MM.1S (cell line): ENCODE data around the gene VAMP2.

ENCODE experiments used
- DNase-seq: peaks from one replicate; pipeline ENCODE4 v3.0.0-alpha.2; 2015
- H2AFZ ChIP-seq: fragments of 300-600 bp; sonication (generic); 2 replicates; pipeline ENCODE4 v1.6.0; 2016; ENCODE audit warnings: antibody characterized with exemption, low read length
- H3F3A ChIP-seq: fragments of 300-600 bp; sonication (generic); 2 replicates; pipeline ENCODE4 v1.6.1; 2016; ENCODE audit warnings: mild to moderate bottlenecking, antibody characterized with exemption, low read length, moderate library complexity, mixed read lengths; ENCODE audit not compliant: insufficient read depth
- H3K27ac ChIP-seq: fragments of 300-600 bp; sonication (generic); 2 replicates; pipeline ENCODE4 v1.5.1; 2016; ENCODE audit warnings: mild to moderate bottlenecking, low read length
- H3K27me3 ChIP-seq: fragments of 300-600 bp; sonication (generic); replicated peaks from 2 replicates; pipeline ENCODE4 v1.6.0; 2016; ENCODE audit warnings: low read length; ENCODE audit not compliant: insufficient read depth
- H3K36me3 ChIP-seq: fragments of 300-600 bp; sonication (generic); replicated peaks from 2 replicates; pipeline ENCODE4 v1.6.1; 2016; ENCODE audit warnings: mild to moderate bottlenecking, low read length, mixed read lengths; ENCODE audit not compliant: insufficient read depth
- H3K4me1 ChIP-seq: fragments of 300-600 bp; sonication (generic); 2 replicates; pipeline ENCODE4 v1.6.1; 2016; ENCODE audit warnings: low read length, mixed read lengths
- H3K4me2 ChIP-seq: fragments of 300-600 bp; sonication (generic); 2 replicates; pipeline ENCODE4 v1.6.0; 2016; ENCODE audit warnings: low read depth, low read length
- H3K4me3 ChIP-seq: fragments of 300-600 bp; sonication (generic); 2 replicates; pipeline ENCODE4 v1.5.1; 2016; ENCODE audit warnings: low read length, mixed read lengths
- H3K79me2 ChIP-seq: fragments of 300-600 bp; sonication (generic); 2 replicates; pipeline ENCODE4 v1.6.1; 2016; ENCODE audit warnings: mixed run types, low read length, mixed read lengths
- H3K9ac ChIP-seq: fragments of 300-600 bp; sonication (generic); 2 replicates; pipeline ENCODE4 v1.6.1; 2016; ENCODE audit warnings: low read length, mixed read lengths
- H3K9me2 ChIP-seq: fragments of 300-600 bp; sonication (generic); replicated peaks from 2 replicates; pipeline ENCODE4 v1.6.1; 2016; ENCODE audit warnings: mild to moderate bottlenecking, low read length, mixed read lengths; ENCODE audit not compliant: insufficient read depth
- H3K9me3 ChIP-seq: fragments of 300-600 bp; sonication (generic); replicated peaks from 2 replicates; pipeline ENCODE4 v1.6.1; 2016; ENCODE audit warnings: mild to moderate bottlenecking, low read length, mixed read lengths; ENCODE audit not compliant: insufficient read depth
- H4K20me1 ChIP-seq: fragments of 300-600 bp; sonication (generic); 2 replicates; pipeline ENCODE4 v1.6.1; 2016; ENCODE audit warnings: mild to moderate bottlenecking, low read length, moderate library complexity, mixed read lengths; ENCODE audit not compliant: insufficient read depth
- EZH2 ChIP-seq: fragments of 300-600 bp; sonication (generic); optimal IDR thresholded peaks from 2 replicates; pipeline ENCODE3; 2017; ENCODE audit warnings: low read depth, mild to moderate bottlenecking, antibody characterized with exemption, low read length, mixed read lengths
- EZH2phosphoT487 ChIP-seq: fragments of 300-600 bp; sonication (generic); IDR thresholded peaks from 2 replicates; pipeline ENCODE4 v1.6.1; 2018; ENCODE audit warnings: antibody characterized with exemption, low read length
- TF ChIP-seq, protein P1 (sequence below): fragments of 300-600 bp; sonication (generic); IDR thresholded peaks from 2 replicates; pipeline ENCODE4 v1.5.1; 2016; ENCODE audit warnings: antibody characterized with exemption, low read length, mixed read lengths

The VAMP2 gene

DNA sequence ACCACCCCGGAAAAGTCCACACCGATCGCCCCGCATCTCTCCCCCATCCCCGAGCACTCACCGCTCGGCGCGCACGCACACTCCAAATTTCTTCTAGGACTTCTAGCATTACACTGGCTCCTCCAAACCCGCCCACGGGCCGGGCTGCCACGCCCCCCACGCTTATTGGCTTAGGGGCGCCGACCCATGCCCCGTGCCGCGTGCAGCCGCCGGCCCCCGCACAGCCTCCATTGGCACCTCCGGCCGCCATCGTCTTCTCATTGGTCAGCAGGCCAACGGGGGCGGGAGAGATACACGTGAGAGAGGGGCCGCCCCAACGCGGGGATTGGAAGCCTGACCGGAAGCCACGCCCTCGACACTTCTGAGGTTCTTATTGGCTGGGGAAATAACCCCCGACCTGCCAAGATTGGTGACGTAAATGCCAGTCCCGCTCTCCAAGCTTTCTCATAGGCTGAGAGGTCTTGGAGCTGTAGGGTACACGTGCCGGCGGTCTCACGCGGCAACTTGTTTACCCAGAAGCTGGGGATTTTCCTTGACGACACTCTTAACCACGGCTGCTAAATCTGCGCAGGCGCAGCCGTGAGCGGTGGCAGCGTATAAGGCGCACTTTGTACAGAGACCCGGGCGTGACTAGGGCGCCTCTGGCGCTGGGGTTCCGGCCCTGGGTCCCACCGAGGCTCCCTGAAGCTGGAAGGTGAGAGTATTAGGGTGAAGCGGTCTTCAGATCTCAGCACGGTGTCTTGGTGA, 6.3 kb downstream of the VAMP2 start:
- H3K9ac ChIP-seq = peak overlapping the region; percentile 91
- H3K9me2 ChIP-seq = no peaks in the 10 kb centered on the region
- no peaks in the 10 kb centered on the region for H3K27me3 ChIP-seq
- no peaks in the 10 kb centered on the region for H4K20me1 ChIP-seq
- peak overlapping the region; percentile 67 for H2AFZ ChIP-seq
- peak; percentile 100 for DNase-seq
- TF ChIP-seq, protein P1, sequence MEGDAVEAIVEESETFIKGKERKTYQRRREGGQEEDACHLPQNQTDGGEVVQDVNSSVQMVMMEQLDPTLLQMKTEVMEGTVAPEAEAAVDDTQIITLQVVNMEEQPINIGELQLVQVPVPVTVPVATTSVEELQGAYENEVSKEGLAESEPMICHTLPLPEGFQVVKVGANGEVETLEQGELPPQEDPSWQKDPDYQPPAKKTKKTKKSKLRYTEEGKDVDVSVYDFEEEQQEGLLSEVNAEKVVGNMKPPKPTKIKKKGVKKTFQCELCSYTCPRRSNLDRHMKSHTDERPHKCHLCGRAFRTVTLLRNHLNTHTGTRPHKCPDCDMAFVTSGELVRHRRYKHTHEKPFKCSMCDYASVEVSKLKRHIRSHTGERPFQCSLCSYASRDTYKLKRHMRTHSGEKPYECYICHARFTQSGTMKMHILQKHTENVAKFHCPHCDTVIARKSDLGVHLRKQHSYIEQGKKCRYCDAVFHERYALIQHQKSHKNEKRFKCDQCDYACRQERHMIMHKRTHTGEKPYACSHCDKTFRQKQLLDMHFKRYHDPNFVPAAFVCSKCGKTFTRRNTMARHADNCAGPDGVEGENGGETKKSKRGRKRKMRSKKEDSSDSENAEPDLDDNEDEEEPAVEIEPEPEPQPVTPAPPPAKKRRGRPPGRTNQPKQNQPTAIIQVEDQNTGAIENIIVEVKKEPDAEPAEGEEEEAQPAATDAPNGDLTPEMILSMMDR = no peak
- TF ChIP-seq EZH2 (no peak), EZH2phosphoT487 (no peak)
- H3K27ac ChIP-seq = peak overlapping the region; percentile 86
- peaks cover 16% of the 10 kb centered on the region for H3K4me1 ChIP-seq
- peak overlapping the region; percentile 100 for H3K4me2 ChIP-seq
- peak overlapping the region; percentile 75 for H3K4me3 ChIP-seq
- H3K36me3 ChIP-seq = no peaks in the 10 kb centered on the region
- H3F3A ChIP-seq = peaks cover 24% of the 10 kb centered on the region
- H3K9me3 ChIP-seq = no peaks in the 10 kb centered on the region
- H3K79me2 ChIP-seq = peaks cover 27% of the 10 kb centered on the region

DNA sequence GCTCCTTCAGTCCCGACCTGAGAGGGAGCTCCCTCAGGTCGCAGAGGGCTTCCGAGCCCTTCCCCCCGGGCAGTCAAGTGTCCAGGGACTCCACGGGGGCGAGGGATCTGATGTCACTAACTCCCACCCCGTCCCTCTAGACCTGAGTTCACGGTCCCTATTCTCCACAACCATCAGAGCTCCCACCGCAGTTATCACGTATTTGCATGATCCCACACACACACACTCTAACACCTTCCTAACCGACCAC, 6.8 kb downstream of the VAMP2 start:
- H3F3A ChIP-seq = peaks cover 26% of the 10 kb centered on the region
- H3K79me2 ChIP-seq = peaks cover 24% of the 10 kb centered on the region
- H3K9me3 ChIP-seq = no peaks in the 10 kb centered on the region
- DNase-seq = no peak
- H3K4me1 ChIP-seq = peaks cover 14% of the 10 kb centered on the region
- H2AFZ ChIP-seq = no peak overlapping the region
- H3K36me3 ChIP-seq = no peaks in the 10 kb centered on the region
- TF ChIP-seq, protein P1 = no peak
- no peak for TF ChIP-seq EZH2phosphoT487
- TF ChIP-seq EZH2 = no peak
- H3K9me2 ChIP-seq = no peaks in the 10 kb centered on the region
- H3K27ac ChIP-seq = peak overlapping the region; percentile 77
- H3K4me3 ChIP-seq = peak overlapping the region; percentile 75
- no peaks in the 10 kb centered on the region for H4K20me1 ChIP-seq
- H3K9ac ChIP-seq = peak overlapping the region; percentile 91
- H3K27me3 ChIP-seq = no peaks in the 10 kb centered on the region
- H3K4me2 ChIP-seq = peak overlapping the region; percentile 94

DNA sequence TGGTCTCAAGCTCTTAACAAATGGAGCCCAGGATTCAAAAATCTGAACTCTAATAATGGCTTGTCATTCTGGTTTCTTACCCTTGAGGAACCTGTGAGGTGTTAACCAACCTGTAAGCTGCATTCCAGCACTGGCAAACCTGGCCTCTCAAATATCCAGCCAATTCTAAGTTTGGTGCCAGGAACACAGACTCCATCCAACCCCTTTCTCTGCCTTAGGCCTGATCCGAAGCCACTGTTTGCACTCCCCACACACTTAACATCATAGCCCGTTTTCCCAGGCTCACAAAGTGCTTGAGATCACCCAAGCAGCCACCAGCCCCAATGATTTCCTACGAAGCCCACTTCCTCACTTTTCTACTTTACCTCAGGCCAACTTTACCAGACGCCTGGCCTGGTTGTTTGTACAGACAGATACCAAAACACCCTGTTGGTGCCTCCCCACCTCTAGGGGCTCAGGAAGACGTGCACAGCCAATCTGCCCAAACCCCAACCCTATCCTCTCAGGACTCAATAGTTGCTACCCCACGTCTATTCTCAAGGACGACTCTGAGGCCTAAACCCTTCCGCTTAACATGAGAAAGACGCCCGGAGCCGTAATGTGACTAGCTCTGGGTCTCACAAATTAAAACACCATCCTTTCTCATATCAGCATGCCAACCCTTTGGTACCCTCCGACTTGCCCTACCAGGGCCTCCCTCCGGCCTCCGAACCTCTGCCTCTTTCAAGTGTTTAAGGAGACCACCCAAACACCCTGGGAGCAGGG, 7.3 kb downstream of the VAMP2 start:
- H3K27me3 ChIP-seq = no peaks in the 10 kb centered on the region
- H3F3A ChIP-seq = peaks cover 26% of the 10 kb centered on the region
- H3K4me1 ChIP-seq = peaks cover 19% of the 10 kb centered on the region
- no peaks in the 10 kb centered on the region for H3K9me3 ChIP-seq
- no peak for DNase-seq
- no peaks in the 10 kb centered on the region for H4K20me1 ChIP-seq
- peak overlapping the region; percentile 91 for H3K9ac ChIP-seq
- TF ChIP-seq EZH2 (no peak), EZH2phosphoT487 (no peak)
- TF ChIP-seq, protein P1 = no peak
- no peak overlapping the region for H2AFZ ChIP-seq
- H3K36me3 ChIP-seq = no peaks in the 10 kb centered on the region
- peak overlapping the region; percentile 75 for H3K4me3 ChIP-seq
- H3K79me2 ChIP-seq = peaks cover 26% of the 10 kb centered on the region
- no peaks in the 10 kb centered on the region for H3K9me2 ChIP-seq
- peak overlapping the region; percentile 77 for H3K27ac ChIP-seq
- H3K4me2 ChIP-seq = peak overlapping the region; percentile 94
